ENCODE measurements around the gene SPDEF.

DNA sequence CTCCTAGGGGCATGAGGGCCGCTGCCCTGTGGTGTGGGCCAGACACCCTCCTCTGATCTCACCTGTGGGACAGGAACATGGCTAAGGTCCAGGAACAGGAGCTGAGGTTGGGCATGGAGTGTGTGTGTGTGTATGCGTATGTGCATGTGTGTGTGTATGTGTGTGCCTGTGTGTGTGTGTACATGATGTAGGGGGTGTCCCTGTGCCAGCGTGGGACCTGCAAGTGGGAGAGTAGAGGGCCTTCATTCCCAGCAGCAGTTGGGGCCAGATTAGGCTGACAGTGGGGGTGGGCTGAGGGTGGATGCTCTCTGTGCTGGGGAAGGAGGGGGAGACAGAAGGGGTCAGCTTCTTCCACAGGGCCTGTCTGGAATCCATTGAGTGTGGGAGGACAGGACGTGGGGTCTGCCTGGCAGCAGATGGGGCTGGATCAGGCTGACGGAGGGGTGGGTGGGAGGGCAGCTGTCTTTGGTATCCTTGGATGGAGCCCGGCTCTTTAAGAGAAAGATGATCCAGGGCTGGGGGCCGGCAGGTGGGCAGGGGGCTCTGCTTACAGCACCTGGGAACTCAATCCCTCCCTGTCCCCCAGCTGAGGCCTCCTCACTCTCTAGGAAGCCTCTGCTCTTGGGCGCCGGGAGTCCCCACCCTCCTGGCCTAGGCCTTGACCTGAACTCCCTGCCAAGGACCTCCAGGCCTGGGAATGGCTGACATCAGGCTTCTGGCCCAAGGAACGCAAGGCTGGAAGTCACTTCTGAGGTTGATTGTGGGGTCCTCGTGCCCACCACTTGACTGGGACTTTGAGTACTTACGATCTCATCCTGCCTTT is 44.0 kb downstream of the SPDEF start:
- TF ChIP-seq, protein P1, sequence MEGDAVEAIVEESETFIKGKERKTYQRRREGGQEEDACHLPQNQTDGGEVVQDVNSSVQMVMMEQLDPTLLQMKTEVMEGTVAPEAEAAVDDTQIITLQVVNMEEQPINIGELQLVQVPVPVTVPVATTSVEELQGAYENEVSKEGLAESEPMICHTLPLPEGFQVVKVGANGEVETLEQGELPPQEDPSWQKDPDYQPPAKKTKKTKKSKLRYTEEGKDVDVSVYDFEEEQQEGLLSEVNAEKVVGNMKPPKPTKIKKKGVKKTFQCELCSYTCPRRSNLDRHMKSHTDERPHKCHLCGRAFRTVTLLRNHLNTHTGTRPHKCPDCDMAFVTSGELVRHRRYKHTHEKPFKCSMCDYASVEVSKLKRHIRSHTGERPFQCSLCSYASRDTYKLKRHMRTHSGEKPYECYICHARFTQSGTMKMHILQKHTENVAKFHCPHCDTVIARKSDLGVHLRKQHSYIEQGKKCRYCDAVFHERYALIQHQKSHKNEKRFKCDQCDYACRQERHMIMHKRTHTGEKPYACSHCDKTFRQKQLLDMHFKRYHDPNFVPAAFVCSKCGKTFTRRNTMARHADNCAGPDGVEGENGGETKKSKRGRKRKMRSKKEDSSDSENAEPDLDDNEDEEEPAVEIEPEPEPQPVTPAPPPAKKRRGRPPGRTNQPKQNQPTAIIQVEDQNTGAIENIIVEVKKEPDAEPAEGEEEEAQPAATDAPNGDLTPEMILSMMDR (conservative IDR thresholded peaks at IDR 0.05; ENCODE audit: low read depth in 2 of 2) = no peak
- TF ChIP-seq, protein P2, sequence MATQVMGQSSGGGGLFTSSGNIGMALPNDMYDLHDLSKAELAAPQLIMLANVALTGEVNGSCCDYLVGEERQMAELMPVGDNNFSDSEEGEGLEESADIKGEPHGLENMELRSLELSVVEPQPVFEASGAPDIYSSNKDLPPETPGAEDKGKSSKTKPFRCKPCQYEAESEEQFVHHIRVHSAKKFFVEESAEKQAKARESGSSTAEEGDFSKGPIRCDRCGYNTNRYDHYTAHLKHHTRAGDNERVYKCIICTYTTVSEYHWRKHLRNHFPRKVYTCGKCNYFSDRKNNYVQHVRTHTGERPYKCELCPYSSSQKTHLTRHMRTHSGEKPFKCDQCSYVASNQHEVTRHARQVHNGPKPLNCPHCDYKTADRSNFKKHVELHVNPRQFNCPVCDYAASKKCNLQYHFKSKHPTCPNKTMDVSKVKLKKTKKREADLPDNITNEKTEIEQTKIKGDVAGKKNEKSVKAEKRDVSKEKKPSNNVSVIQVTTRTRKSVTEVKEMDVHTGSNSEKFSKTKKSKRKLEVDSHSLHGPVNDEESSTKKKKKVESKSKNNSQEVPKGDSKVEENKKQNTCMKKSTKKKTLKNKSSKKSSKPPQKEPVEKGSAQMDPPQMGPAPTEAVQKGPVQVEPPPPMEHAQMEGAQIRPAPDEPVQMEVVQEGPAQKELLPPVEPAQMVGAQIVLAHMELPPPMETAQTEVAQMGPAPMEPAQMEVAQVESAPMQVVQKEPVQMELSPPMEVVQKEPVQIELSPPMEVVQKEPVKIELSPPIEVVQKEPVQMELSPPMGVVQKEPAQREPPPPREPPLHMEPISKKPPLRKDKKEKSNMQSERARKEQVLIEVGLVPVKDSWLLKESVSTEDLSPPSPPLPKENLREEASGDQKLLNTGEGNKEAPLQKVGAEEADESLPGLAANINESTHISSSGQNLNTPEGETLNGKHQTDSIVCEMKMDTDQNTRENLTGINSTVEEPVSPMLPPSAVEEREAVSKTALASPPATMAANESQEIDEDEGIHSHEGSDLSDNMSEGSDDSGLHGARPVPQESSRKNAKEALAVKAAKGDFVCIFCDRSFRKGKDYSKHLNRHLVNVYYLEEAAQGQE (IDR thresholded peaks at IDR 0.05; ENCODE audit: unreplicated experiment) = no peak
- TF ChIP-seq CREB1 (CRISPR knock-in tag; IDR thresholded peaks at IDR 0.05; ENCODE audit: low read depth) (no peak), POLR2AphosphoS5 (IDR thresholded peaks at IDR 0.05; ENCODE audit: low read depth) (no peak), EZH2 (IDR thresholded peaks at IDR 0.05; ENCODE audit: low read depth, unreplicated experiment) (no peak), EZH2phosphoT487 (IDR thresholded peaks at IDR 0.05; ENCODE audit: unreplicated experiment) (no peak), ZNF114 (CRISPR knock-in tag; IDR thresholded peaks at IDR 0.05) (no peak), ZNF331 (CRISPR knock-in tag; IDR thresholded peaks at IDR 0.05; ENCODE audit: low read depth) (no peak), JUNB (IDR thresholded peaks at IDR 0.05; ENCODE audit: unreplicated experiment) (no peak)
